OCI-LY7 (cell line): ENCODE measurements around the gene GYS2. TPM values are rescaled to one million over a fixed set of nuclear protein-coding genes. Genes with fewer than 3 reads are reported as not detected.

Source experiments
- Bru-seq: library from RNA; stranded (reverse); fragments of 400-500 nt; gene quantifications from one replicate; lab custom pipeline; 2021; lab: Mats Ljungman, UMichigan
- BruChase-seq, 2 experiments: library from RNA; stranded (reverse); fragments of 400-500 nt; gene quantifications; one replicate each; lab custom pipeline; 2021; lab: Mats Ljungman, UMichigan
- BruUV-seq: library from RNA; stranded (reverse); fragments of 400-500 nt; replicated peaks from 2 replicates; lab custom pipeline; 2021; lab: Mats Ljungman, UMichigan
- CTCF ChIA-PET: fragments of 300-600 bp; sonication (Branson Sonifier 250); formaldehyde crosslinking; loops from one replicate; lab custom pipeline; 2022; ENCODE audit warnings: antibody characterized with exemption; ENCODE audit not compliant: unreplicated experiment; lab: Charles Lee
- POLR2A ChIA-PET: fragments of 300-600 bp; sonication (Branson Sonifier 250); formaldehyde crosslinking; loops from one replicate; lab custom pipeline; 2022; ENCODE audit warnings: antibody characterized with exemption; lab: Charles Lee
- DNase-seq: peaks from one replicate; pipeline ENCODE4 v3.0.0-alpha.2; 2015; ENCODE audit warnings: low spot score
- H2AFZ ChIP-seq: fragments of 200-600 bp; sonication (generic), shearing (Covaris generic); 2 replicates; pipeline ENCODE4 v1.6.1; 2014; ENCODE audit warnings: mild to moderate bottlenecking, antibody characterized with exemption, low read length, moderate library complexity
- H3K27ac ChIP-seq: fragments of 200-600 bp; sonication (generic); 2 replicates; pipeline ENCODE4 v1.5.1; 2014; ENCODE audit warnings: mixed run types, low read depth, mild to moderate bottlenecking, moderate library complexity, low read length, inconsistent platforms; ENCODE audit not compliant: poor library complexity, severe bottlenecking
- H3K36me3 ChIP-seq: fragments of 200-600 bp; sonication (generic); 2 replicates; pipeline ENCODE4 v1.6.1; 2014; ENCODE audit warnings: mild to moderate bottlenecking, antibody characterized with exemption, low read length, moderate library complexity, mixed read lengths; ENCODE audit not compliant: insufficient read depth
- H3K4me1 ChIP-seq: fragments of 200-600 bp; sonication (generic); 2 replicates; pipeline ENCODE4 v1.5.1; 2014; ENCODE audit warnings: mild to moderate bottlenecking, low read length; ENCODE audit not compliant: insufficient read depth, poor library complexity, severe bottlenecking
- H3K4me2 ChIP-seq: fragments of 200-600 bp; sonication (generic); 2 replicates; pipeline ENCODE4 v1.6.1; 2014; ENCODE audit warnings: mild to moderate bottlenecking, low read length
- H3K4me3 ChIP-seq: fragments of 200-600 bp; sonication (generic); 2 replicates; pipeline ENCODE4 v1.5.1; 2014; ENCODE audit warnings: mild to moderate bottlenecking, low read depth, low read length; ENCODE audit not compliant: poor library complexity, severe bottlenecking
- H3K79me2 ChIP-seq: fragments of 200-600 bp; sonication (generic); 2 replicates; pipeline ENCODE4 v1.6.1; 2016; ENCODE audit warnings: low read depth, mild to moderate bottlenecking, low read length, moderate library complexity, mixed read lengths; ENCODE audit not compliant: insufficient read depth
- H3K9me2 ChIP-seq: fragments of 200-600 bp; sonication (generic); 2 replicates; pipeline ENCODE4 v1.6.1; 2016; ENCODE audit warnings: mild to moderate bottlenecking, low read length, mixed read lengths; ENCODE audit not compliant: insufficient read depth
- H3K9me3 ChIP-seq: fragments of 200-600 bp; sonication (generic); 2 replicates; pipeline ENCODE4 v1.6.1; 2014; ENCODE audit warnings: mild to moderate bottlenecking, mixed run types, low read length, mixed read lengths
- H4K20me1 ChIP-seq: fragments of 200-600 bp; sonication (generic); 2 replicates; pipeline ENCODE4 v1.6.1; 2014; ENCODE audit warnings: mild to moderate bottlenecking, antibody characterized with exemption, low read length, moderate library complexity, mixed read lengths; ENCODE audit not compliant: insufficient read depth
- CTCF ChIP-seq: fragments of 200-600 bp; sonication (generic); conservative IDR thresholded peaks from 2 replicates; pipeline ENCODE4 v1.5.1; 2014; ENCODE audit warnings: mild to moderate bottlenecking, antibody characterized with exemption, low read length, moderate library complexity, mixed read lengths
- EZH2phosphoT487 ChIP-seq: fragments of 200-600 bp; sonication (generic); IDR thresholded peaks from 2 replicates; pipeline ENCODE4 v1.6.1; 2018; ENCODE audit warnings: low read depth, borderline replicate concordance, mild to moderate bottlenecking, mixed run types, antibody characterized with exemption, low read length, moderate library complexity, mixed read lengths
- intact Hi-C: fragments of 100-400 bp; cut with micrococcal nuclease; formaldehyde crosslinking; loops from one replicate; pipeline ENCODE4 v1.10.0; 2022; ENCODE audit not compliant: unreplicated experiment
- long read RNA-seq: library from polyadenylated mRNA; stranded (forward); transcript quantifications from one replicate; pipeline ENCODE4 v2.0.0, GENCODE V29; 2022
- total RNA-seq, 2 experiments: library from RNA; depleted of rRNA in 1 of 2; stranded (reverse); fragments of >200 nt in 1 of 2; shearing (Covaris generic) in 1 of 2; gene quantifications; 2 replicates each; pipeline ENCODE4 v1.2.3, GENCODE V29; 2014 to 2022

Gene GYS2
- not detected in 2 replicates for total RNA-seq (2014; rRNA removed; shearing (Covaris generic))
- total RNA-seq (2022): not detected in 2 replicates
- percentile 10 among the genes with signal in this experiment for Bru-seq, nascent RNA
- percentile 40 among the genes with signal in this experiment for BruChase-seq, experiment 1, labeled RNA remaining after a 6-hour chase
- percentile 40 among the genes with signal in this experiment for BruChase-seq, experiment 2, labeled RNA remaining after a 2-hour chase
- long read RNA-seq: 0 reads

GRCh38 chr12:21604245-21605101 is at the start of gene GYS2:
GYS2 (minus strand) TSS chr12:21604847; CDS start chr12:21604592, 255 bp downstream.
- H3K9me3 ChIP-seq: no peaks in the 10 kb centered on the region
- BruUV-seq: no TSS peak
- ChIA-PET CTCF (no interaction called here), POLR2A (no interaction called here)
- intact Hi-C loops: no loop called here
- H3K4me2 ChIP-seq: no peak within 1 kb of the TSS
- no peak within 1 kb of the TSS for H2AFZ ChIP-seq
- no peak for TF ChIP-seq CTCF
- no peak for TF ChIP-seq EZH2phosphoT487
- H3K4me3 ChIP-seq: no peak within 1 kb of the TSS
- no peak for DNase-seq
- H3K27ac ChIP-seq: no peak within 1 kb of the TSS
- no peaks in the 10 kb centered on the region for H3K9me2 ChIP-seq
- peaks cover 10% of the 10 kb centered on the region for H3K4me1 ChIP-seq
- H3K79me2 ChIP-seq: no peaks in the 10 kb centered on the region
- no peaks in the 10 kb centered on the region for H3K36me3 ChIP-seq
- no peaks in the 10 kb centered on the region for H4K20me1 ChIP-seq

GRCh38 chr12:21651821-21652220 is 47.2 kb upstream of the GYS2 start:
- Histone ChIP-seq H3K9me2 (no peaks in the 10 kb centered on the region), H2AFZ (no peak overlapping the region), H3K79me2 (peaks cover 87% of the 10 kb centered on the region), H3K27ac (no peak overlapping the region), H3K36me3 (peaks cover 100% of the 10 kb centered on the region), H3K9me3 (no peaks in the 10 kb centered on the region), H3K4me2 (no peak overlapping the region), H3K4me1 (peaks cover 21% of the 10 kb centered on the region), H3K4me3 (no peak overlapping the region), H4K20me1 (peaks cover 75% of the 10 kb centered on the region)
- intact Hi-C loops: no loop called here
- ChIA-PET POLR2A (interaction anchor here (0.6 to 1.6 kb wide), 12 partner anchors 9 to 834 kb away, joined by 3 to 8 read pairs (median 3); partner anchors contain the start of genes GOLT1B and RECQL), CTCF (no interaction called here)
- no peak for DNase-seq
- TF ChIP-seq CTCF: no peak
- no TSS peak for BruUV-seq
